ENCODE data around the gene DLL3. TPM values are rescaled to one million over a fixed set of nuclear protein-coding genes. Genes with fewer than 3 reads are reported as not detected.
"Not testable (repeated sequence)": the region's sequence is repeated elsewhere in the genome, so short reads cannot be mapped to it uniquely, and the experiment has no call there.

The DLL3 gene
- total RNA-seq, result not detected
- long read RNA-seq, result 0 reads

- ATAC-seq (ENCODE audit: poor library complexity) (no peak), DNase-seq (no peak)
- intact Hi-C loops (cut with DNase I), result no loop called here
Measured at GRCh38 chr19:39498798-39499642, at the start of gene DLL3. Gene DLL3, plus strand, starts transcription at chr19:39498947. Its CDS starts 28 bp downstream, at chr19:39498975.

- intact Hi-C loops (cut with DNase I), result no loop called here
- DNase-seq (no peak), ATAC-seq (ENCODE audit: poor library complexity) (no peak)
Measured at GRCh38 chr19:39449116-39449797, 49.5 kb upstream of the DLL3 start.

- intact Hi-C loops (cut with DNase I); DNase-seq; ATAC-seq (ENCODE audit: poor library complexity): not testable (repeated sequence)
Measured at GRCh38 chr19:39451257-39451656, 47.5 kb upstream of the DLL3 start.

- ATAC-seq (ENCODE audit: poor library complexity), result no peak
- DNase-seq, result no peak
- intact Hi-C loops (cut with DNase I), result no loop called here
Measured at GRCh38 chr19:39463403-39463802, 35.3 kb upstream of the DLL3 start.

GRCh38 chr19:39465956-39466747 lies 32.6 kb upstream of the DLL3 start:
- ATAC-seq (ENCODE audit: poor library complexity), result no peak
- intact Hi-C loops (cut with DNase I), result no loop called here
- no peak for DNase-seq

- ATAC-seq (ENCODE audit: poor library complexity) (no peak), DNase-seq (no peak)
- intact Hi-C loops (cut with DNase I), result no loop called here
Measured at GRCh38 chr19:39467941-39468340, 30.8 kb upstream of the DLL3 start.

GRCh38 chr19:39469036-39469435 lies 29.7 kb upstream of the DLL3 start:
- intact Hi-C loops (cut with DNase I), result no loop called here
- DNase-seq, result no peak
- ATAC-seq (ENCODE audit: poor library complexity), result no peak

- DNase-seq (no peak), ATAC-seq (ENCODE audit: poor library complexity) (no peak)
- intact Hi-C loops (cut with DNase I), result no loop called here
Measured at GRCh38 chr19:39469567-39469966, 29.2 kb upstream of the DLL3 start.

GRCh38 chr19:39470724-39471339 lies 27.9 kb upstream of the DLL3 start:
- intact Hi-C loops (cut with DNase I), result no loop called here
- DNase-seq (no peak), ATAC-seq (ENCODE audit: poor library complexity) (no peak)

GRCh38 chr19:39471756-39472536 lies 26.8 kb upstream of the DLL3 start:
- intact Hi-C loops (cut with DNase I), result no loop called here
- ATAC-seq (ENCODE audit: poor library complexity) (no peak), DNase-seq (no peak)

GRCh38 chr19:39472746-39473442 lies 25.9 kb upstream of the DLL3 start:
- intact Hi-C loops (cut with DNase I), result no loop called here
- DNase-seq (no peak), ATAC-seq (ENCODE audit: poor library complexity) (no peak)

GRCh38 chr19:39473443-39473960 lies 25.2 kb upstream of the DLL3 start:
- ATAC-seq (ENCODE audit: poor library complexity) (no peak), DNase-seq (no peak)
- intact Hi-C loops (cut with DNase I), result no loop called here

GRCh38 chr19:39474139-39474620 lies 24.6 kb upstream of the DLL3 start:
- ATAC-seq (ENCODE audit: poor library complexity) (peak; percentile 69), DNase-seq (peak; percentile 73)
- intact Hi-C loops (cut with DNase I), result loop anchor here (2.0 kb wide), 1 partner anchor 59 kb away; the partner anchor contains the start of gene EID2B

GRCh38 chr19:39475748-39476147 lies 23.0 kb upstream of the DLL3 start:
- peak; percentile 50 for DNase-seq
- ATAC-seq (ENCODE audit: poor library complexity), result peak; percentile 6
- intact Hi-C loops (cut with DNase I), result loop anchor here (2.0 kb wide), 1 partner anchor 57 kb away; the partner anchor contains the start of gene EID2B

GRCh38 chr19:39479319-39479801 lies 19.4 kb upstream of the DLL3 start:
- intact Hi-C loops (cut with DNase I); ATAC-seq (ENCODE audit: poor library complexity): not testable (repeated sequence)

GRCh38 chr19:39479916-39480315 lies 18.8 kb upstream of the DLL3 start:
- intact Hi-C loops (cut with DNase I), result no loop called here
- ATAC-seq (ENCODE audit: poor library complexity) (no peak), DNase-seq (no peak)

More at GRCh38 chr19:39479319-39479801, 19.4 kb upstream of the DLL3 start:
- DNase-seq, result not testable (repeated sequence)

Measured in Right ventricle myocardium superior (tissue), 1 donor.